ENCODE results near the gene LLGL2.

DNA sequence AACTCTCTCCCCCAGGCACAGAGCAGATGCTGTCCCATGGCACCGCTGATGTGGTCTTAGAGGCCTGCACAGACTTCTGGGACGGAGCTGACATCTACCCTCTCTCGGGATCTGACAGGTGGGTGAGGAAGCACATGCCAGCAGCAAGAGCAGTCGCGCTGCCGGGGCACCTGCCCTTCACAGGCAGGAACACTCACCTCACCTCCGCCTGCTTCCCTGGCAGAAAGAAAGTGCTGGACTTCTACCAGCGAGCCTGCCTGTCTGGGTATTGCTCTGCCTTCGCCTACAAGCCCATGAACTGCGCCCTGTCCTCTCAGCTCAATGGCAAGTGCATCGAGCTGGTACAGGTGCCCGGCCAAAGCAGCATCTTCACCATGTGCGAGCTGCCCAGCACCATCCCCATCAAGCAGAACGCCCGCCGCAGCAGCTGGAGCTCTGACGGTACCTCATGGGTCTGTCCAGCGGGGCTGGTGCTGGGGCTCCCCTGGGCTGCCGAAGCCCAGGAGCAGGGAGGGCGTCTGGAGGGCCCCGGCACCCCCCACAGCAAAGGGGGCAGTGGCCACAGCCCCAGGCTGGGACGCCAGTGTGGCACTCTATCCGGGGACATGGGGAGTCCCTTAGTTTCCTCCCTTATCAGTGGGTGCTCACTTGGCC, 31.9 kb upstream of the LLGL2 start:
- TF ChIP-seq, protein P1, sequence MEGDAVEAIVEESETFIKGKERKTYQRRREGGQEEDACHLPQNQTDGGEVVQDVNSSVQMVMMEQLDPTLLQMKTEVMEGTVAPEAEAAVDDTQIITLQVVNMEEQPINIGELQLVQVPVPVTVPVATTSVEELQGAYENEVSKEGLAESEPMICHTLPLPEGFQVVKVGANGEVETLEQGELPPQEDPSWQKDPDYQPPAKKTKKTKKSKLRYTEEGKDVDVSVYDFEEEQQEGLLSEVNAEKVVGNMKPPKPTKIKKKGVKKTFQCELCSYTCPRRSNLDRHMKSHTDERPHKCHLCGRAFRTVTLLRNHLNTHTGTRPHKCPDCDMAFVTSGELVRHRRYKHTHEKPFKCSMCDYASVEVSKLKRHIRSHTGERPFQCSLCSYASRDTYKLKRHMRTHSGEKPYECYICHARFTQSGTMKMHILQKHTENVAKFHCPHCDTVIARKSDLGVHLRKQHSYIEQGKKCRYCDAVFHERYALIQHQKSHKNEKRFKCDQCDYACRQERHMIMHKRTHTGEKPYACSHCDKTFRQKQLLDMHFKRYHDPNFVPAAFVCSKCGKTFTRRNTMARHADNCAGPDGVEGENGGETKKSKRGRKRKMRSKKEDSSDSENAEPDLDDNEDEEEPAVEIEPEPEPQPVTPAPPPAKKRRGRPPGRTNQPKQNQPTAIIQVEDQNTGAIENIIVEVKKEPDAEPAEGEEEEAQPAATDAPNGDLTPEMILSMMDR (IDR thresholded peaks at IDR 0.05; ENCODE audit: low read depth, low read length, poor library complexity, severe bottlenecking): no peak
- no peak for TF ChIP-seq EZH2phosphoT487 (IDR thresholded peaks at IDR 0.05; ENCODE audit: borderline replicate concordance, low read length)
